Measurements from ENCODE around the gene FGF14.

The FGF14 gene

GRCh38 chr13:101795460-101795859, 606.4 kb downstream of the FGF14 start:
- no peak overlapping the region for H3K27ac ChIP-seq (ENCODE audit: low read depth, low read length)
- H3K9ac ChIP-seq (ENCODE audit: low read depth, low read length): no peak overlapping the region
- no peaks in the 10 kb centered on the region for H3K27me3 ChIP-seq (ENCODE audit: control insufficient read depth, insufficient read depth, low read length)
- no peak overlapping the region for H3K4me3 ChIP-seq (ENCODE audit: low read depth, low read length)
- H3K4me1 ChIP-seq (ENCODE audit: control insufficient read depth, insufficient read depth, low read length): peaks cover 10% of the 10 kb centered on the region; the same call in 1 of the 2 replicates
- no peaks in the 10 kb centered on the region for H3K36me3 ChIP-seq (ENCODE audit: control insufficient read depth, insufficient read depth, low read length)
- no peaks in the 10 kb centered on the region for H3K9me3 ChIP-seq (ENCODE audit: control insufficient read depth, insufficient read depth, low read length)

- H3K4me3 ChIP-seq (ENCODE audit: low read depth, low read length): no peak overlapping the region
- H3K36me3 ChIP-seq (ENCODE audit: control insufficient read depth, insufficient read depth, low read length): no peaks in the 10 kb centered on the region
- no peak overlapping the region for H3K27ac ChIP-seq (ENCODE audit: low read depth, low read length)
- H3K27me3 ChIP-seq (ENCODE audit: control insufficient read depth, insufficient read depth, low read length): no peaks in the 10 kb centered on the region
- peaks cover 10% of the 10 kb centered on the region; the same call in 1 of the 2 replicates for H3K4me1 ChIP-seq (ENCODE audit: control insufficient read depth, insufficient read depth, low read length)
- H3K9me3 ChIP-seq (ENCODE audit: control insufficient read depth, insufficient read depth, low read length): no peaks in the 10 kb centered on the region
- no peak overlapping the region for H3K9ac ChIP-seq (ENCODE audit: low read depth, low read length)
Measured at GRCh38 chr13:101795025-101795424, 606.8 kb downstream of the FGF14 start.

- Histone ChIP-seq H3K36me3 (ENCODE audit: control insufficient read depth, insufficient read depth, low read length) (no peaks in the 10 kb centered on the region), H3K4me1 (ENCODE audit: control insufficient read depth, insufficient read depth, low read length) (no peaks in the 10 kb centered on the region; the same call in 1 of the 2 replicates), H3K9ac (ENCODE audit: low read depth, low read length) (no peak overlapping the region), H3K27me3 (ENCODE audit: control insufficient read depth, insufficient read depth, low read length) (no peaks in the 10 kb centered on the region), H3K9me3 (ENCODE audit: control insufficient read depth, insufficient read depth, low read length) (no peaks in the 10 kb centered on the region), H3K27ac (ENCODE audit: low read depth, low read length) (no peak overlapping the region), H3K4me3 (ENCODE audit: low read depth, low read length) (no peak overlapping the region)
Measured at GRCh38 chr13:101792189-101792588, 609.7 kb downstream of the FGF14 start.

GRCh38 chr13:101785858-101786257, 616.0 kb downstream of the FGF14 start:
- H3K27ac ChIP-seq (ENCODE audit: low read depth, low read length): no peak overlapping the region
- H3K9me3 ChIP-seq (ENCODE audit: control insufficient read depth, insufficient read depth, low read length): no peaks in the 10 kb centered on the region

GRCh38 chr13:101784313-101784712, 617.5 kb downstream of the FGF14 start:
- no peaks in the 10 kb centered on the region for H3K27me3 ChIP-seq (ENCODE audit: control insufficient read depth, insufficient read depth, low read length)
- no peak overlapping the region for H3K27ac ChIP-seq (ENCODE audit: low read depth, low read length)
- no peak overlapping the region for H3K4me3 ChIP-seq (ENCODE audit: low read depth, low read length)
- no peak overlapping the region for H3K9ac ChIP-seq (ENCODE audit: low read depth, low read length)
- H3K36me3 ChIP-seq (ENCODE audit: control insufficient read depth, insufficient read depth, low read length): no peaks in the 10 kb centered on the region
- no peaks in the 10 kb centered on the region for H3K9me3 ChIP-seq (ENCODE audit: control insufficient read depth, insufficient read depth, low read length)
- no peaks in the 10 kb centered on the region for H3K4me1 ChIP-seq (ENCODE audit: control insufficient read depth, insufficient read depth, low read length)

More at GRCh38 chr13:101785858-101786257, 616.0 kb downstream of the FGF14 start:
- no peak overlapping the region for H3K4me3 ChIP-seq (ENCODE audit: low read depth, low read length)
- H3K9ac ChIP-seq (ENCODE audit: low read depth, low read length): no peak overlapping the region
- no peaks in the 10 kb centered on the region for H3K36me3 ChIP-seq (ENCODE audit: control insufficient read depth, insufficient read depth, low read length)
- H3K4me1 ChIP-seq (ENCODE audit: control insufficient read depth, insufficient read depth, low read length): no peaks in the 10 kb centered on the region
- H3K27me3 ChIP-seq (ENCODE audit: control insufficient read depth, insufficient read depth, low read length): no peaks in the 10 kb centered on the region

- Histone ChIP-seq H3K4me1 (ENCODE audit: control insufficient read depth, insufficient read depth, low read length) (no peaks in the 10 kb centered on the region), H3K4me3 (ENCODE audit: low read depth, low read length) (no peak overlapping the region), H3K27ac (ENCODE audit: low read depth, low read length) (no peak overlapping the region), H3K36me3 (ENCODE audit: control insufficient read depth, insufficient read depth, low read length) (no peaks in the 10 kb centered on the region), H3K9me3 (ENCODE audit: control insufficient read depth, insufficient read depth, low read length) (no peaks in the 10 kb centered on the region), H3K27me3 (ENCODE audit: control insufficient read depth, insufficient read depth, low read length) (no peaks in the 10 kb centered on the region), H3K9ac (ENCODE audit: low read depth, low read length) (no peak overlapping the region)
Measured at GRCh38 chr13:101783554-101783953, 618.3 kb downstream of the FGF14 start.

GRCh38 chr13:101780211-101780610, 621.6 kb downstream of the FGF14 start:
- Histone ChIP-seq H3K27me3 (ENCODE audit: control insufficient read depth, insufficient read depth, low read length) (no peaks in the 10 kb centered on the region), H3K27ac (ENCODE audit: low read depth, low read length) (no peak overlapping the region), H3K4me3 (ENCODE audit: low read depth, low read length) (no peak overlapping the region), H3K4me1 (ENCODE audit: control insufficient read depth, insufficient read depth, low read length) (no peaks in the 10 kb centered on the region), H3K36me3 (ENCODE audit: control insufficient read depth, insufficient read depth, low read length) (no peaks in the 10 kb centered on the region), H3K9me3 (ENCODE audit: control insufficient read depth, insufficient read depth, low read length) (no peaks in the 10 kb centered on the region), H3K9ac (ENCODE audit: low read depth, low read length) (no peak overlapping the region)

GRCh38 chr13:101779147-101779546, 622.7 kb downstream of the FGF14 start:
- Histone ChIP-seq H3K27ac (ENCODE audit: low read depth, low read length) (no peak overlapping the region), H3K9ac (ENCODE audit: low read depth, low read length) (no peak overlapping the region), H3K4me1 (ENCODE audit: control insufficient read depth, insufficient read depth, low read length) (no peaks in the 10 kb centered on the region), H3K36me3 (ENCODE audit: control insufficient read depth, insufficient read depth, low read length) (no peaks in the 10 kb centered on the region), H3K9me3 (ENCODE audit: control insufficient read depth, insufficient read depth, low read length) (no peaks in the 10 kb centered on the region), H3K27me3 (ENCODE audit: control insufficient read depth, insufficient read depth, low read length) (no peaks in the 10 kb centered on the region), H3K4me3 (ENCODE audit: low read depth, low read length) (no peak overlapping the region)

- no peak overlapping the region for H3K4me3 ChIP-seq (ENCODE audit: low read depth, low read length)
- no peaks in the 10 kb centered on the region for H3K9me3 ChIP-seq (ENCODE audit: control insufficient read depth, insufficient read depth, low read length)
- no peaks in the 10 kb centered on the region for H3K4me1 ChIP-seq (ENCODE audit: control insufficient read depth, insufficient read depth, low read length)
- H3K27me3 ChIP-seq (ENCODE audit: control insufficient read depth, insufficient read depth, low read length): no peaks in the 10 kb centered on the region
- no peak overlapping the region for H3K27ac ChIP-seq (ENCODE audit: low read depth, low read length)
- H3K36me3 ChIP-seq (ENCODE audit: control insufficient read depth, insufficient read depth, low read length): no peaks in the 10 kb centered on the region
- no peak overlapping the region for H3K9ac ChIP-seq (ENCODE audit: low read depth, low read length)
Measured at GRCh38 chr13:101775267-101775666, 626.6 kb downstream of the FGF14 start.

GRCh38 chr13:101774393-101774792, 627.5 kb downstream of the FGF14 start:
- H3K36me3 ChIP-seq (ENCODE audit: control insufficient read depth, insufficient read depth, low read length): no peaks in the 10 kb centered on the region
- no peak overlapping the region for H3K9ac ChIP-seq (ENCODE audit: low read depth, low read length)
- no peaks in the 10 kb centered on the region for H3K27me3 ChIP-seq (ENCODE audit: control insufficient read depth, insufficient read depth, low read length)
- H3K4me1 ChIP-seq (ENCODE audit: control insufficient read depth, insufficient read depth, low read length): no peaks in the 10 kb centered on the region
- no peak overlapping the region for H3K27ac ChIP-seq (ENCODE audit: low read depth, low read length)
- no peaks in the 10 kb centered on the region for H3K9me3 ChIP-seq (ENCODE audit: control insufficient read depth, insufficient read depth, low read length)
- H3K4me3 ChIP-seq (ENCODE audit: low read depth, low read length): no peak overlapping the region

- no peaks in the 10 kb centered on the region for H3K27me3 ChIP-seq (ENCODE audit: control insufficient read depth, insufficient read depth, low read length)
- no peak overlapping the region for H3K27ac ChIP-seq (ENCODE audit: low read depth, low read length)
- no peaks in the 10 kb centered on the region for H3K4me1 ChIP-seq (ENCODE audit: control insufficient read depth, insufficient read depth, low read length)
- no peaks in the 10 kb centered on the region for H3K9me3 ChIP-seq (ENCODE audit: control insufficient read depth, insufficient read depth, low read length)
- H3K9ac ChIP-seq (ENCODE audit: low read depth, low read length): no peak overlapping the region
- no peaks in the 10 kb centered on the region for H3K36me3 ChIP-seq (ENCODE audit: control insufficient read depth, insufficient read depth, low read length)
- no peak overlapping the region for H3K4me3 ChIP-seq (ENCODE audit: low read depth, low read length)
Measured at GRCh38 chr13:101773062-101773461, 628.8 kb downstream of the FGF14 start.

GRCh38 chr13:101767131-101767530, 634.7 kb downstream of the FGF14 start:
- Histone ChIP-seq H3K4me1 (ENCODE audit: control insufficient read depth, insufficient read depth, low read length) (no peaks in the 10 kb centered on the region), H3K4me3 (ENCODE audit: low read depth, low read length) (no peak overlapping the region), H3K9ac (ENCODE audit: low read depth, low read length) (no peak overlapping the region), H3K27me3 (ENCODE audit: control insufficient read depth, insufficient read depth, low read length) (no peaks in the 10 kb centered on the region), H3K27ac (ENCODE audit: low read depth, low read length) (no peak overlapping the region), H3K9me3 (ENCODE audit: control insufficient read depth, insufficient read depth, low read length) (no peaks in the 10 kb centered on the region), H3K36me3 (ENCODE audit: control insufficient read depth, insufficient read depth, low read length) (no peaks in the 10 kb centered on the region)
